Frontal cortex (tissue), 4 donors: ENCODE data around the gene DEFB126. TPM values are rescaled to one million over a fixed set of nuclear protein-coding genes. Genes with fewer than 3 reads are reported as not detected.
"Not testable (repeated sequence)": the region's sequence is repeated elsewhere in the genome, so short reads cannot be mapped to it uniquely, and the experiment has no call there.

Experiments
- DNase-seq, 2 donors: peaks; one replicate each; pipeline ENCODE4 v3.0.0; 2012; ENCODE audit warnings: low spot score in 2 of 2
- FAIRE-seq: peaks from 2 replicates; lab custom pipeline; 2012; peaks lifted over from hg19 to GRCh38; lab: Jason Lieb, UNC
- total RNA-seq: library from RNA; depleted of rRNA; stranded (reverse); fragments of >200 nt; gene quantifications from one replicate; pipeline ENCODE4 v1.2.3, GENCODE V29; 2014
- donor health status: control.
- donor health status: control.
- donor health status: control.

The DEFB126 gene, protein sequence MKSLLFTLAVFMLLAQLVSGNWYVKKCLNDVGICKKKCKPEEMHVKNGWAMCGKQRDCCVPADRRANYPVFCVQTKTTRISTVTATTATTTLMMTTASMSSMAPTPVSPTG
- not detected for total RNA-seq

DNA sequence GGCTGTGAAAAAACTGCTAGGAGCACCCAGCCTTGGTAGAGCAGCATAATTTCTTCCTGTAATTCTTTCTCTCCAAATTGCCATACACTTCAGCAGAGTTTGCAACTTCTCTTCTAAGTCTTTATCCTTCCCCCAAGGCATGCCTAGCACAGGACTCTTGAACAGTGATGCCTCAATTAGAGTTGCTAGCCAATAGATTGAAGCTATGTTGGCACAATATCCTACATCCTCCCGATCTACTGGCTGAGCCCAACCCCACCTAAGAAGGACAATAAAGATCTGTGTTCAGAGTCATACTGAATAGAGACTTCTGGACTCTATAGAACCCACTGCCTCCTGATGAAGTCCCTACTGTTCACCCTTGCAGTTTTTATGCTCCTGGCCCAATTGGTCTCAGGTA, at the start of gene DEFB126:
DEFB126 (plus strand) TSS at position 301 of the 400 bp plus-strand sequence; CDS start at position 340, 39 bp downstream.
- FAIRE-seq (no peak), DNase-seq (no peak)

DNA sequence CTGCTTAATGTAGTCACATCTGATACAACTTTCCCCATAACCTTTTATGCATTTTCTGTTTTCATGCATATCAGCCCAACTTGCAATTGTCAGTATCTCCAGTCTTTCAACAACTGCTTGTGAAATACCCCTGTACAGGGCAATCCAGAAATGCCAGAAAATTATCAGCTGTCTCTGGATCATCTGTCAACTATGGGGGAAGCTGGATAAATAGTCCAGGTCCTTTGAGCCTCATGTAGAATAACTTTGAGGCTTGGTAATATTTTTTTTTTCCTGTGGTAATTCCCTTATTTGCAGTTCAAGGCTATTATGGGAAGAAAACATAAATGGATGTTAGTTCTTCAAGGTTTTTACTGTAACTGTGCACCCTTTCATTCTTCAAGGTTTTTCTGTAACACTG, 48.7 kb upstream of the DEFB126 start:
- FAIRE-seq: no peak

DNA sequence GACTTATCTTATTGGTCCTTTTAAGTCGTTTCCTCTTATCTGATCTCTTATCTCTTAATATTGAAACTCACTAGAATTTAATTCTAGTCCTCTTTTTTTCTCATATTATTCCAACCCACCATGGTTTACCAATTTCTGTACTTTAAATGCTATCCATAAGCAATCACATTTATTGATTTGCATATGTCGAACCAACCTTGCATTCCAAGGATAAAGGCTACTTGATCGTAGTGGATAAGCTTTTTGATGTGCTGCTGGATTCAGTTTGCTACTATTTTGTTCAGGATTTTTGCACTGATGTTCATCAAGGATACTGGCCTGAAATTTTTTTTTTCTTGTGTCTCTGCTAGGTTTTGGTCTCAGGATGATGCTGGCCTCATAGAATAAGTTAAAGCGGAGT, 47.2 kb upstream of the DEFB126 start:
- no peak for FAIRE-seq

More for the DNA sequence above, 48.7 kb upstream of the DEFB126 start:
- DNase-seq: no peak

DNA sequence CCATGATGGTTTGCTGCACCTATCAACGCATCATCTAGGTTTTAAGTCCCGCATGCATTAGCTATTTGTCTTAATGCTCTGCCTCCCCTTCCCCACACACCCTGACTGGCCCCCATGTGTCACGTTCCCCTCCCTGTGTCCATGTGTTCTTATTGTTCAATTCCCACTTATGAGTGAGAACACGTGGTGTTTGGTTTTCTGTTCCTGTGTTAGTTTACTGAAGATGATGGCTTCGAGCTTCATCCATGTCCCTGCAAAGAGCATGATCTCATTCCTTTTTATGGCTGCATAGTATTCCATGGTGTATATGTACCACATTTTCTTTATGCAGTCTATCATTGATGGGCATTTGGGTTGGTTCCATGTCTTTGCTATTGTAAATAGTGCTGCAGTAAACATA, 44.7 kb upstream of the DEFB126 start:
- not testable (repeated sequence) for DNase-seq, FAIRE-seq

More for the DNA sequence above, 47.2 kb upstream of the DEFB126 start:
- no peak for DNase-seq

DNA sequence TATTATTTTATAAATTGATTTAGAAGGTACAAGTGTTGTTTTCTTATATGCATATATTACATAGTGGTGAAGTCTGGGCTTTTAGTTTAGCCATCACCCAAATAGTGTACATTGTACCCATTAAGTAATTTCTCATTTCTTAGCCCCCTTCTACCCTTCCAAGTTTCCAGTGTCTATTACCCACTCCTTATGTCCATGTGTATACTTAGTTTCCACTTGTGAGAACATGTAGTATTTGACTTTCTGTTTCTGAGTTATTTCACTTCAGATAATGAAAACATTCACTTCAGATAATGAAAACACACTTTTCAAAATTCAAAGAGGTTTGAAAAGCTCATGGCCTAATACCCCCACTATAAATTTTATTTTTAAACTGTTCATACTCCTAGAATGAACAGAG, 40.4 kb upstream of the DEFB126 start:
- DNase-seq: no peak
- FAIRE-seq: no peak

DNA sequence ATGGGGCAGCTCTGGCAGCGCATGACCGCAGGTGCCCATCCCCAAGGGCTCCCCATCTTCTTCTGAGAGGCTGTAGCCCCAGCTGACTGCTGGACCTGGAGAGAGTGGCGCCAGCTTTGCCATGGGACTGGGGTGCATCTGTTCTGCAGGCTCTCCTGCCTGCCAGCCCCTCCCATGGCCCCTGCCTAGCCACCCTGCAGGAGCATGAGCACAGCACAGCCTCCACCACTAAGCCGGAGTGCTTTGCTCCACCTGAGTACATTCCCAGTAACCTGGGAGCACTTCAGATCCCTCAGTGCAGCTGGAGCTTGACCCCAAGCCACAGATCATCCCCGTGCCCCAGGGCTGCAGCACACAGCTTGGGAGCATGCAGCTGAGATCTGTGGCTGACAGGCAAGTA, 38.9 kb upstream of the DEFB126 start:
- DNase-seq (no peak), FAIRE-seq (no peak)

DNA sequence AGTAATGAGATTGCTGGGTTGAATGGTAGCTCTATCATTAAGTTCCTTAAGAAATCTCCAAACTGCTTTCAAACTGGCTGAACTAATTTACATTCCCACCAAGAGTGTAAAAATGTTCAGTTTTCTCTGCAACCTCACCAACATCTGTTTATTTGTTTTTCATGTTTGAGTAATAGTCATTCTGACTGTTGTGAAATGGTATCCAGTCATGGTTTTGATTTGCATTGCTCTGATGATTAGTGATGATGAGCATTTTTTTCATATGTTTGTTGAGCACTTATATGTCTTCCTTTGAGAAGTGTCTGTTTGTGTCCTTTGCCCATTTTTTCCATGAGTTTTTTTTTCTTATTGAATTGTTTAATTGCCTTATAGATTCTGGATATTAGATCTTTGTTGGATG, 30.0 kb upstream of the DEFB126 start:
- DNase-seq (no peak), FAIRE-seq (no peak)

DNA sequence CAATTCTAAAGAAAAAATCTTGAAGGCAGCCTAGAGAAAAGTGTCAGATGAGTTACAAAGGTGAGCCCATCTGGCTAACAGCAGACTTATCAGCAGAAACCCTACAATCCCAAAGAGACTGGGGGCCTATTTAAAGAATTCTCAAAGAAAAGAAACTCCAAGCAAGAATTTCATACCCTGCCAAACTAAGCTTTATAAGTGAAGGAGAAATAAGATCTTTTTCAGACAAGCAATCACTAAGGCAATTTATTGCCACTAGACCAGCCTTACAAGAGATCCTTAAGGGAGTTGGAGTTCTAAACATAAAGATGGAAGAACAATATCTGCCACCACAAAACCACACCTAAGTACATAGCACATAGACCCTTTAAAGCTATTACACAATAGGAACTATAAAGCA, 24.9 kb upstream of the DEFB126 start:
- FAIRE-seq: no peak
- DNase-seq: no peak

DNA sequence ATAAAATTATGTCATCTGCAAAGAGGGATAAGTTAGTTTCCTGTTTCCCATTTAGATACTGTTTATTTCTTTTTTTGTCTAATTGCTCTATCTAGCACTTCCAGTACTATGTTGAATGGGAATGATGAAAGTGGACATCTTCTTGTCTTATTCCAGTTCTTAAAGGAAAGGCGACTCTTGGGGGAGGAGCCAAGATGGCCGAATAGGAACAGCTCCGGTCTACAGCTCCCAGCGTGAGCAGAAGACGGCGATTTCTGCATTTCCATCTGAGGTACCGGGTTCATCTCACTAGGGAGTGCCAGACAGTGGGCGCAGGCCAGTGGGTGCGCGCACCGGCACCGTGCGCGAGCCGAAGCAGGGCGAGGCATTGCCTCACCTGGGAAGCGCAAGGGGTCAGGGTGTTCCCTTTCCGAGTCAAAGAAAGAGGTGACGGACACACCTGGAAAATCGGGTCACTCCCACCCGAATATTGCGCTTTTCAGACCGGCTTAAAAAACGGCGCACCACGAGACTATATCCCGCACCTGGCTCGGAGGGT, 12.5 kb upstream of the DEFB126 start:
- FAIRE-seq, DNase-seq: not testable (repeated sequence)

DNA sequence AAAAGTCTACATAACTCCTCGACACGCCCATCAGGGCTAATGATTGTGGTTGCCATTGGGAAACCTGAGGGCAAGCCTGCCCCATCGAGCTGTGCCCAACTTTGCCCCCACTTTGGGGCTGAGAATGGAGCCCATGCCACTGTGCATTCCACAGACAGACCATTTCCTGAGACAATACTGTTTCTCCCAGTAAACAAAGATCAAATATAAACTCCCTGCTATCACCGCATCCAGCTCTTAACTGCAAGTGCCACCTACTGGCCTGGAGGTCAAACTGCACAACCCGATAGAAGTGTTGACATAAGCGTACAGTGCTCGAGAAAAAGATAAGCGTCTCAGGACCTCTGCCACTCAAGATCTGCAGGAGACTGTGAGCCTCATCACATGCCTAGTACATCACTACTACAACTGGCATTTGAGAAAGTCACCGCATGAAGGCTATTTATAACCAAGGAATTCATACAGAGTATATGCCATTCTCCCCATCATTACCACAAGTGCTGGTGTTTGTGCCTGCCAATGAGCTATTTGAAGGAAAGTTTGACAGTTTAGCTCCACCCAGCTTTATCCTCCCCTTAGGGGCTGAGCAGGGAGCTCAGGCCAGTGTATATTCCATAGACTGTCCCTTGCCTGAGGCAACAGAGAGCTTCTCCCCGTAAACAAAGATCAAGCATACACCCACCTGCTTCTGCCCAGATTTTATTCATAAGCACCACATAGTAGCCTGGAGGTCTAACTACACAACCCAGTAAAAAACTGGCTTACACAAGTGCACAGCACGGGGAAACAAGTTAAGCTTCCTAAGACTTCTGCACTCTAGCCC, 4.5 kb upstream of the DEFB126 start:
- DNase-seq: no peak
- FAIRE-seq: no peak

DNA sequence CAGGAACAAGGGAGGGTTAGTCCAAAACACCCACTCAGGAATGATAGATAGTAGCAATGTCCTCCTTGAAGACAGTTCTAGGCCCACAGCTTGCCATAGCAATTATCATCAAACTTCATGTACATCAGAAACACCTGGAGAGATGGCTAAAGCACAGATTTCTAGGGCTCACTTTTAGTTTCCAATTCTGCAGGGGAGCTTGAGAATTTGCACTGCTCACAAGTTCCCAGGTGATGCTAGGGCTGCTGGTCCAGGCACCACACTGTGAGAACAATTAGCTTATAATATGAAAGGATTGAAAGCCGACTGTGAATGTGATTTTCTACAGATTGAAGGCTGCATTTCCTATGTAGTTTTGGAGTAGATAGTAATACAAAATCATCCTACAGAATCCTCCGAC, 3.5 kb downstream of the DEFB126 start:
- no peak for FAIRE-seq
- no peak for DNase-seq

DNA sequence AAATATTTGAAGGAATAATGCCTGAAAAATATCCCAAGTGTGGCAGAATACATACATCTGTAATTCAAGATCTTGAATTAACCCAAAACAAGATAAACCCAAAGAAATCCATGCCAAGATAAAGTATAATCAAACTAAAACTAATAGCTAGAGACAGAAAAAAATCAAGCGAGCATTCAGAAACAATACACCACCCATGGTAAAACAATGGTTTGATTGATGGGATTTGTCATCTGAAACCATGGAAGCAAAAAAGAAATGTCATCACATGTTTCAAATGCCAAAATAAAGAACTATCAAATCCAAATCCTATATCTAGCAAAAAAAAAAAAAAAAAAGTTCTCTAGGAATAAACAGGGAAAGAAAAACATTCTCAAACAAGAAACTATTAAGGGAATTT, 9.7 kb downstream of the DEFB126 start:
- FAIRE-seq: no peak
- DNase-seq: no peak

DNA sequence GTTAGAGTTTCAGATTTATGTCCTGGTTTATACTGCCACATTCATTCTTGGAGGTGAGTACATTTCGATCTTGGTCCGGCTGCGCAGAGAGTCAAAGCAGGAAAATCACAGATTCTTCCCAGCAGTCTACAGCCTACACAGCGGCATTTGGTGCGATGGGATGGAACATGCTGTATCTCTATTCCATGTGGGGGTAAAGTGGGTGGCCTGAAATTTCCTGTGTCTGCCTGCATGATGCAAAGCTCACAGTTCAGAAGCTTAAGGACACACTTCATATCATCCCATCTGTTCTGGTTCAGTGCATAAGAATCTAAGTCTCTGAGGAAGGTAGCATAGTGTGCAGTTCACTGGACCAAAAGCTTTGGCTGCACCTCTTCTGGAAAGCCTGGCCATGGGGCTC, 14.8 kb downstream of the DEFB126 start, which contains the start of gene DEFB127:
DEFB127 (plus strand) TSS at position 301 of the 400 bp plus-strand sequence; CDS start at position 392, 91 bp downstream.
- no peak for DNase-seq
- no peak for FAIRE-seq

DNA sequence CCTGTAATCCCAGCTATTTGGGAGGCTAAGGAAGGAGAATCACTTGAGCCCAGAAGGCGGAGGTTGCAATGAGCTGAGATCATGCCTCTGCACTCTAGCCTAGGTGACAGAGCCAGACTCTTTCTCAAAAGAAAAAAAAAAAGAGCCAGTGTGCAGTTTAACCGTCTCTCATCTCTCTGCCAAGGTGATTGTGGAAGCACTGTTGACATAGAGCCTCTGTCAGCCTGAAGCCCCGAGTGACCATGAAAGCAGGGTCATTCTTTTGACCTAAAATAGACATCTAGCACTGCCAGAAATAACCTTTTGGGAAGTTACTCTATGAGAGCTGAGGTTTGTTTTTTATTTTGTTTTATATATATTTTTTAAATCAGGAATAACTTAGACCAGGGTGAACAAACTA, 22.2 kb downstream of the DEFB126 start:
- no peak for FAIRE-seq
- DNase-seq: no peak

DNA sequence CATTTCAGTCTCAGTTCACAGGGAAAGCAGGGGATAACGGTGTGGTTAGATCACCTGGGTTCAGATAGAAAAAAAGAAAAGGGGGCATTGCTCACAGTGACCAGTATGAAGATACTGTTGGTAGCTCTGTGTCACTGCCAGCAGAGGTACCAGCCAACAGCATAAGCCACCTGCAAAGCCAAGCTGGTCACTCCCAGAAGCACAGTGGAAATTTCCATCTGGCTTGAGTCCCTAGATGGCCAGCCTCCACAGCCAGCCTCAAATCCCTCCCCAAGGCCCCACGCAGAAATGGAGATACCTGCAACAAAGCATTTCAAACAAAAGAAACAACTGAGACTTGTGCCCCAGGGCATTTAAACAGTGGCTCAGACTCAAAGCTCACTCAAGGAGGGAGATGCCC, 26.5 kb downstream of the DEFB126 start:
- DNase-seq: no peak
- FAIRE-seq: no peak

DNA sequence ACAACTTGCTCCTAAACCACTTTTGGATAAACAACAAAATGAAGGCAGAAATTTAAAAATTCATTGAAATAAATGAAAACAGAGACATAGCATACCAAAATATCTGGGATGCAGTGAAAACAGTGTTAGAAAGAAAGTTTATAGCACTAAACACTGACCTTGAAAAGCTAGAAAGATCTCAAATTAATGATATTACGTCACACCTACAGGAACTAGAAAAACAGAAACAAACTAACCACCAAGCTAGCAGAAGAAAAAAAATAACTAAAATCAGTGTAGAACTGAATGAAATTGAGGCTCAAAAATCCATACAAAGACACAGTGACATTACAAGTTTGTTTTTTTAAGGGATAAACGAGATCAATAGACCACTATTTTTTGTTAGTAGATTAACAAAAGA, 41.9 kb downstream of the DEFB126 start:
- DNase-seq (no peak), FAIRE-seq (no peak)

DNA sequence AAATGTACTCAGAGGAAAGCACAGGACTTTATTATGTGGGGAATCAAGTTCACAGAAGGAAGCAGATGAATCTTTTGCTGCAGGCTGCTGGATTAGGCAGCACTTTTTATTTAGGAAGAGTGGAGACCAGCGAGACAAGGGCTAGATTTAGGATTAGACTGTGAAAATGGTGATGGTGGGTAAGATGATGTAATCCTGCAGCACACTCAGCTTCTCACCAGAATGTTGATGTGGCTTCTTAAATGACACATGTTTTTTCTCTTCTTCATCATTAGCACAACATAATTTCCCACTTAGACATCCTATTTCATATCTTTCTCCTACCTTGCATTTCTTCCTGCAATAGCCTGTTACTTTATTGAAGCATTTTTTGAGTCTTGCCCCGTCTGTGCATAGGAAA, 45.3 kb downstream of the DEFB126 start:
- DNase-seq: no peak
- FAIRE-seq: no peak

DNA sequence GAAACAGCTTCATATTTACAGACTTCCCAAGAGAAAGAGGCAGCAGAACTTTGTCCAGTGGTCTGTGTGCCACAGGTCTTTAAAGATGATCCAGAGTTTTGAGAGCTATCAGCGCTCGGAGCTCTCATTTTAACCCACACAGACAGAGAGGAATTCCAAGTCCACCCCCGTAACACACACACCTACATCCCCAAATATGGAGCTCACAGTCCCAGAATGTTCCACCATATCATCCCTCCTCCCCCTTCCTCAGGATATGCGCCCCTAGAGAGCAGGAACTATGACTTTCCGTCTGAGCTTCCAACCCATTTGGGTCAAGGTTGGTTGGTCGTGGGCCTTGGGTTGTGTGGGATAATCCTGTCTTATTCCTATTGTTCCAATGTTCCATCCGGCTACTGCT, 47.2 kb downstream of the DEFB126 start, which contains the start of gene DEFB128:
DEFB128 (minus strand) TSS at position 101 of the 400 bp plus-strand sequence; CDS start at position 13, 88 bp downstream.
- FAIRE-seq (no peak), DNase-seq (no peak)
